Stomach smooth muscle (tissue), 2 donors: ENCODE results near the gene RNF41.
"Not testable (repeated sequence)": the region's sequence is repeated elsewhere in the genome, so short reads cannot be mapped to it uniquely, and the experiment has no call there.

ENCODE experiments used
- H3K27ac ChIP-seq: one replicate; pipeline ENCODE4 v1.7.0; 2013; ENCODE audit warnings: mild to moderate bottlenecking, low read length, inconsistent platforms
- H3K27me3 ChIP-seq, 2 donors: one replicate each; pipeline ENCODE4 v1.7.0; 2013; ENCODE audit warnings: low read length in 2 of 2; ENCODE audit not compliant: insufficient read depth in 2 of 2, control insufficient read depth in 1 of 2
- H3K36me3 ChIP-seq, 2 donors: one replicate each; pipeline ENCODE4 v1.7.0; 2013; ENCODE audit warnings: low read length in 2 of 2; ENCODE audit not compliant: control insufficient read depth in 2 of 2, insufficient read depth in 2 of 2
- H3K4me1 ChIP-seq: one replicate; pipeline ENCODE4 v1.7.0; 2013; ENCODE audit warnings: low read length; ENCODE audit not compliant: control insufficient read depth, insufficient read depth
- H3K4me3 ChIP-seq, 2 donors: one replicate each; pipeline ENCODE4 v1.7.0; 2013; ENCODE audit warnings: low read length in 2 of 2
- H3K9ac ChIP-seq, 2 donors: one replicate each; pipeline ENCODE4 v1.7.0; 2013; ENCODE audit warnings: low read length in 2 of 2, mild to moderate bottlenecking in 1 of 2
- H3K9me3 ChIP-seq, 2 donors: one replicate each; pipeline ENCODE4 v1.7.0; 2013; ENCODE audit warnings: low read length in 2 of 2; ENCODE audit not compliant: control insufficient read depth in 2 of 2
- donor health status: healthy.
- donor health status: Pancreatic carcinoma.

RNF41 gene

DNA sequence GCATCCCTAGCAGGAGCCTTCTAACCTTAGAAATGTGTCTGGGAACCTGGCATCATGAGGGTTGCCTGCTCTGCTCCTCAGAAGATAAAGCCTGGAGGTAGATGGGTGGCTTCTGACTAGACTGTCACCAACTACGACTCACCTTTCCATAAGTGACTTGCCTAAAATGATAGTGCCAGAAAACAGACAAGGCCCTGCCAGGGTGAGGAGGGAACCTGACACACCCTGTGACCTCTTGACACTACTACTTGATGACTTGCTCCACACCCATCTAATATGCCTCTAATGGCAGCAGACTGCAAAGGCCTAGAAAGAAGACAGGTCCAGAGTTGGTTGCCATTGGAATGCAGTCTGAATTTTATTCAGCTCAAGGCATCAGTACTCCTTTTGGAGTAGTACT is 9.4 kb downstream of the RNF41 start:
- H3K4me1 ChIP-seq = no peaks in the 10 kb centered on the region
- peaks cover 56 to 58% of the 10 kb centered on the region in 2 donors for H3K36me3 ChIP-seq
- no peak overlapping the region for H3K4me3 ChIP-seq
- no peak overlapping the region for H3K9ac ChIP-seq
- no peaks in the 10 kb centered on the region for H3K9me3 ChIP-seq
- no peaks in the 10 kb centered on the region for H3K27me3 ChIP-seq
- H3K27ac ChIP-seq = no peak overlapping the region

DNA sequence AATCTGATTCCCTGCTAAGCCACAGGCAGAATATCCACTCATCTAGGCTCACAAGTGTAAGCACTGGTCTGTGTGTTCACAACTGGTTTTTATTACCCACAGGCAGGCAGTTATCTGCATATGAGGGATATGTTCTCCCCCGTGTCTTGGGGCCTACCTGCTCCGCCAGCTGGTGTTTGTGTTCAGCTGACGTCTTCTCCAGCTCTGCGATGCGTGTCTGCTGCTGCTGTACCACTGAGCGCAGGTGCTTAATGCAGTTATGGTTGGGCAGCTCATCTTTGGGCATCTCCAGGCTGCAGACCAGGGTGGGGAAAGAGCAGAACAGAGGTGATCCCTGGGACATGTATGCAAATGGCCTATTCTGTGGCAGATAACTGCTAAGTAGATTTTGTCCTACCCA is 13.7 kb downstream of the RNF41 start:
- Histone ChIP-seq H3K4me1 (no peaks in the 10 kb centered on the region), H3K9me3 (no peaks in the 10 kb centered on the region), H3K4me3 (no peak overlapping the region), H3K36me3 (peaks cover 54 to 56% of the 10 kb centered on the region in 2 donors), H3K27me3 (no peaks in the 10 kb centered on the region), H3K9ac (no peak overlapping the region), H3K27ac (no peak overlapping the region)

DNA sequence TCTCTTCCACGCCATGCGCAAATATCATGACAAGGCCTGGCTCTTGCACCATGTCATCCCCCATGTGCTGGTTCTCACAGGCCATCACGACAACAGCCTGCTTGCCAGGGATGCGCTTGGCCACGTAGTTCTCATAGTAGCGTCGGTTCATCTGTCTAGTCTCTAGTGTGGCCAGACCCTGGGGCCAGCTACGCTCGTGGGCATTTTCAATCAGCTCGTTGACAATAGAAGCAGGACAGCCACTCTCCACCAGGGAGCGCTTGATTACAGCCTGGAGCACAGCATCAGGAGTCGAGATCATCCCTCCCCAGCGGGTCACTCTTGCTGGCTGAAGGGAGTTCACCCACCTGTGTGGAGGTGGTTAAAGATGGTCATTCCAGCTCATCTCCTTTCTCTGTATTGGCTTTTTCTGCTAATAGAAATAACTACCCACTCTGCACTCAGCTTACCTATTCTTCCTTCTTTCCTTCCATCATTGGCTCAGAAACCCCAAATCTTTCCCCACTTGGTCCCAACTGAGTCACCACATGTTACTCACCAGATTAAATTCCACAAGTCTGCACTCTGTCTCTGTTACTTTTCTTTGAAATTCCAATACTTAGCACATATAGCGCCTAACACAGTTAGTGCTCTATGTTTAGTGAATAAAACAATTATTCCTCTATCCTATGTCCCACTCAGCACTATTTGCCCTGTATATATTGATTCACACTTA is 15.1 kb downstream of the RNF41 start:
- no peaks in the 10 kb centered on the region for H3K4me1 ChIP-seq
- no peak overlapping the region for H3K4me3 ChIP-seq
- no peaks in the 10 kb centered on the region for H3K9me3 ChIP-seq
- H3K27me3 ChIP-seq = no peaks in the 10 kb centered on the region
- H3K9ac ChIP-seq = no peak overlapping the region
- H3K27ac ChIP-seq = peak overlapping the region; percentile 41
- peaks cover 42 to 44% of the 10 kb centered on the region in 2 donors for H3K36me3 ChIP-seq

DNA sequence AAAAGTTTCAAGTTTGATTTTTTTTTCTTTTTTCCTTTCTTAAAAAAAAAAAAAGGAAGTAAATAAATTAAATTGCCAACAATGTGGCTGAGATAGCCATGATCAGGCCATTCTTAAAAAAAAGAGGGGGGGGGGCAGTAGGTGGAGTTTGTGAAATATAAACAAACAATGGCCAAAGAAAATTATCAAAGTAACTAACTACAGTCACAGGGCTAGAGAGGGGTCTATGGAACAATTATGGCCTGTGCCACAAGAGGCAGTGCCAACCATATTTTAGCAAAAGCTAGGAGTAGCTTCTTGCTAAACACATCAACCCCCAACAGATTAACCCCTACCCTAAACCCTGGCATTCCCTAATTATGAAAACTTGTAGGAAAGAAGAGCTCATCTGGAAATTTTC is 16.3 kb downstream of the RNF41 start:
- Histone ChIP-seq H3K27me3 (no peaks in the 10 kb centered on the region), H3K9ac (no peak overlapping the region), H3K9me3 (no peaks in the 10 kb centered on the region), H3K4me1 (no peaks in the 10 kb centered on the region), H3K4me3 (no peak overlapping the region), H3K27ac (peak overlapping the region; percentile 41), H3K36me3 (peaks cover 37 to 40% of the 10 kb centered on the region in 2 donors)

- no peaks in the 10 kb centered on the region for H3K27me3 ChIP-seq
- no peaks in the 10 kb centered on the region for H3K9me3 ChIP-seq
- H3K27ac ChIP-seq = no peak overlapping the region
- no peaks in the 10 kb centered on the region for H3K4me1 ChIP-seq
- H3K9ac ChIP-seq = no peak overlapping the region
- no peak overlapping the region for H3K4me3 ChIP-seq
- peaks cover 29 to 32% of the 10 kb centered on the region in 2 donors for H3K36me3 ChIP-seq
Observed at GRCh38 chr12:56204275-56204674, 17.4 kb downstream of the RNF41 start.

GRCh38 chr12:56202838-56203237 is 18.9 kb downstream of the RNF41 start:
- Histone ChIP-seq H3K27me3 (no peaks in the 10 kb centered on the region), H3K27ac (no peak overlapping the region), H3K36me3 (peaks cover 25 to 28% of the 10 kb centered on the region in 2 donors), H3K9me3 (no peaks in the 10 kb centered on the region), H3K4me3 (no peak overlapping the region), H3K9ac (no peak overlapping the region), H3K4me1 (no peaks in the 10 kb centered on the region)

DNA sequence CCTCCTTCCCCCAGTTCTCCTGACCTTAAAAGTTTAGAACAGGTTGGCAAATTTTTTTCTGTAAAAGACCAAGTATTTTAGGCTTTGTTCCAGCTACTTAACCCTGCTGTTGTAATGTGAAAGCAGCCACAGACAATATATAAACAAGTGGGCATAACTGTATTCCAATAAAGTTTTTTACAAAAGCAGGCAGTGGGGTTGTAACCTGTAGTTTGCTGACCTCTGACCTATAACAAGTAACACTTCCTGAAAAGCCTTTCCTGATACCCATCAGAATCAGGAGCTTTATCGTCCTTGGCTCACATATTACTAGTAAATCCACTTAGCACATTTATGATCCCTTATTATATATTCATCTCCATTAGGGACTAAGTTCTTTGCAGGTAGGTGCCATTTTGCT is 19.4 kb downstream of the RNF41 start:
- Histone ChIP-seq H3K9ac (no peak overlapping the region), H3K4me3 (no peak overlapping the region), H3K4me1 (no peaks in the 10 kb centered on the region), H3K9me3 (no peaks in the 10 kb centered on the region), H3K36me3 (peaks cover 20 to 23% of the 10 kb centered on the region in 2 donors), H3K27me3 (no peaks in the 10 kb centered on the region), H3K27ac (no peak overlapping the region)

DNA sequence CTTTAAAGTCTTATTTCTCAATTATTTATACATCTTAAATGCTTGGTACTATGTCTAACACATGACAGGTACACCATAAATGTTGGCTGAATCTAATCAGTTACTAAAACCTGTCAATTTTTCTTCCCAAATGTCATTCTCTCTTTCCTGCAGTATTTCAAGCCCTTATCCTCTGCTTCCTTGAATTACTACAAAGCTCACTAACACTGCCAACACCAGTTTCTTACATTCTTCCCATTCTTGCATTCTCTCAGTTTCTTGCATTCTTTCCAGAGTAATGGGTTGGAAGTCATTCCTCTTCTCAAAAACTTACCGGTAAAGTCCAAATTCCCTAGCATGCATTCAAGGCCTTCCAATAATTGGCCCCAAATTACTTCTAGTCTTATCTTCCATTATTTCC is 22.9 kb downstream of the RNF41 start:
- Histone ChIP-seq H3K4me1 (no peaks in the 10 kb centered on the region), H3K9ac (no peak overlapping the region), H3K36me3 (no peaks in the 10 kb centered on the region), H3K27me3 (no peaks in the 10 kb centered on the region), H3K4me3 (no peak overlapping the region), H3K9me3 (no peaks in the 10 kb centered on the region), H3K27ac (no peak overlapping the region)

- Histone ChIP-seq H3K36me3 (no peaks in the 10 kb centered on the region), H3K27ac (no peak overlapping the region), H3K4me3 (no peak overlapping the region), H3K4me1 (no peaks in the 10 kb centered on the region), H3K9me3 (no peaks in the 10 kb centered on the region), H3K9ac (no peak overlapping the region), H3K27me3 (no peaks in the 10 kb centered on the region)
Observed at GRCh38 chr12:56197921-56198635, 23.6 kb downstream of the RNF41 start.

GRCh38 chr12:56196818-56197550 is 24.7 kb downstream of the RNF41 start:
- H3K27ac ChIP-seq, H3K4me3 ChIP-seq: not testable (repeated sequence)

More at GRCh38 chr12:56196818-56197550, 24.7 kb downstream of the RNF41 start:
- not testable (repeated sequence) for H3K4me1 ChIP-seq, H3K9me3 ChIP-seq, H3K27me3 ChIP-seq, H3K9ac ChIP-seq, H3K36me3 ChIP-seq
